Ovary (tissue), 9 donors: ENCODE data around the gene SYNGR4. TPM values are rescaled to one million over a fixed set of nuclear protein-coding genes. Genes with fewer than 3 reads are reported as not detected.
A peak's percentile ranks its signal among the peaks of the same experiment; 100 is the strongest.

Source experiments
- DNase-seq, 5 donors: peaks; one replicate each; pipeline ENCODE4 v3.0.0-alpha.2; 2019 to 2020
- H3K27ac ChIP-seq, 2 donors: fragments of 200-600 bp; one replicate each; pipeline versions ENCODE4 v1.5.1 to v1.8.0; 2019 to 2022
- H3K27me3 ChIP-seq: fragments of 200-600 bp; one replicate; pipeline ENCODE4 v1.8.0; 2022
- H3K36me3 ChIP-seq: fragments of 200-600 bp; sonication (generic); one replicate; pipeline ENCODE4 v1.5.1; 2019
- H3K4me1 ChIP-seq: one replicate; pipeline ENCODE4 v1.8.1; 2013; ENCODE audit warnings: mild to moderate bottlenecking, moderate library complexity; ENCODE audit not compliant: insufficient read depth
- H3K4me3 ChIP-seq: fragments of 200-600 bp; sonication (generic); one replicate; pipeline ENCODE4 v1.5.1; 2017
- H3K9me3 ChIP-seq, 2 donors: fragments of 200-600 bp in 1 of 2; sonication (generic) in 1 of 2; one replicate each; pipeline versions ENCODE4 v1.5.1 to v1.8.1; 2013 to 2019; ENCODE audit warnings: mild to moderate bottlenecking in 1 of 2, moderate library complexity in 1 of 2
- EP300 ChIP-seq: sonication (generic); formaldehyde crosslinking; IDR thresholded peaks from one replicate; pipeline ENCODE4 v1.6.1; 2017; ENCODE audit warnings: antibody characterized with exemption
- POLR2A ChIP-seq: fragments of 450-650 bp; IDR thresholded peaks from one replicate; pipeline ENCODE4 v1.6.1; 2017; ENCODE audit warnings: antibody characterized with exemption, mild to moderate bottlenecking, moderate library complexity
- WGBS, 3 donors: extraction: QIAGEN DNeasy Blood & Tissue Kit in 1 of 3; methylation state at CpG; one replicate each; pipeline versions ENCODE4 v1.1.5 to v1.1.7; 2013 to 2017; 5-methylcytosine and 5-hydroxymethylcytosine counted together
- intact Hi-C, 4 donors: fragments of 100-400 bp; cut with DNase I; formaldehyde crosslinking; loops; one replicate each; pipeline versions ENCODE4 v1.11.0 to v1.15.1; 2022 to 2023
- polyA plus RNA-seq, 2 donors: library from polyadenylated mRNA; stranded (reverse); fragments of 200-250 nt in 1 of 2; fragments of 350-450 nt in 1 of 2; fragmentation: Illumina TruSeq in 1 of 2; extraction: RNeasy Lipid Tissue Mini Kit (QIAGEN cat#74804) in 1 of 2; gene quantifications; one replicate each; pipeline ENCODE4 v1.2.3, GENCODE V29; 2013 to 2014
- total RNA-seq, 7 donors: library from RNA; depleted of rRNA in 2 of 7; stranded (reverse); fragments of >200 nt in 2 of 7; fragmentation: NEBNext Ultra II Directional in 3 of 7; extraction: Animal tissue kit (Norgen Biotek cat#: 25700) in 3 of 7; gene quantifications; one replicate each; pipeline versions ENCODE4 v1.1.0 to v1.2.4, GENCODE V29; 2016 to 2023
- TF ChIP-seq, protein P1 (sequence below), 3 donors: fragments of 450-650 bp in 2 of 3; fragments of 200-600 bp in 1 of 3; IDR thresholded peaks; one replicate each; pipeline versions ENCODE4 v1.5.1 to v1.8.0; 2016 to 2022; ENCODE audit warnings: antibody characterized with exemption in 3 of 3, mild to moderate bottlenecking in 1 of 3
- donor health status: DM: no; HTN: no; CAD: no; lungs with moderate emphysema.
- donor health status: DM: no; HTN: no; CAD: no.
- donor health status: Bipolar disorder and iron deficiency.
- donor health status: DM: yes; HTN: yes; CAD: no.
- donor health status: DM: no; HTN: no; CAD: no.
- donor health status: DM: yes; HTN: yes; CAD: no.

Gene SYNGR4
- total and polyA plus RNA-seq, 9 donors, result not detected

- peaks cover 2% of the 10 kb centered on the region for H3K4me1 ChIP-seq
- H3K36me3 ChIP-seq, result no peaks in the 10 kb centered on the region
- H3K9me3 ChIP-seq, result no peaks in the 10 kb centered on the region
- no peak for DNase-seq
- intact Hi-C loops, result loop anchor here in 1 of 4 donors (10.0 kb wide), 1 partner anchor 60 kb away; no protein-coding TSS in a partner anchor
- no peak overlapping the region for H3K4me3 ChIP-seq
- 87 to 98% (median 92%) methylated on average over 6 of the region's 6 CpGs for WGBS, 3 donors
- no peak for TF ChIP-seq POLR2A
- no peak for TF ChIP-seq EP300
- TF ChIP-seq, protein P1, sequence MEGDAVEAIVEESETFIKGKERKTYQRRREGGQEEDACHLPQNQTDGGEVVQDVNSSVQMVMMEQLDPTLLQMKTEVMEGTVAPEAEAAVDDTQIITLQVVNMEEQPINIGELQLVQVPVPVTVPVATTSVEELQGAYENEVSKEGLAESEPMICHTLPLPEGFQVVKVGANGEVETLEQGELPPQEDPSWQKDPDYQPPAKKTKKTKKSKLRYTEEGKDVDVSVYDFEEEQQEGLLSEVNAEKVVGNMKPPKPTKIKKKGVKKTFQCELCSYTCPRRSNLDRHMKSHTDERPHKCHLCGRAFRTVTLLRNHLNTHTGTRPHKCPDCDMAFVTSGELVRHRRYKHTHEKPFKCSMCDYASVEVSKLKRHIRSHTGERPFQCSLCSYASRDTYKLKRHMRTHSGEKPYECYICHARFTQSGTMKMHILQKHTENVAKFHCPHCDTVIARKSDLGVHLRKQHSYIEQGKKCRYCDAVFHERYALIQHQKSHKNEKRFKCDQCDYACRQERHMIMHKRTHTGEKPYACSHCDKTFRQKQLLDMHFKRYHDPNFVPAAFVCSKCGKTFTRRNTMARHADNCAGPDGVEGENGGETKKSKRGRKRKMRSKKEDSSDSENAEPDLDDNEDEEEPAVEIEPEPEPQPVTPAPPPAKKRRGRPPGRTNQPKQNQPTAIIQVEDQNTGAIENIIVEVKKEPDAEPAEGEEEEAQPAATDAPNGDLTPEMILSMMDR (IDR thresholded peaks at IDR 0.05), result no peak
- H3K27ac ChIP-seq, result no peak overlapping the region
- H3K27me3 ChIP-seq, result no peaks in the 10 kb centered on the region
Observed at GRCh38 chr19:48344892-48345291, 19.3 kb upstream of the SYNGR4 start.

DNA sequence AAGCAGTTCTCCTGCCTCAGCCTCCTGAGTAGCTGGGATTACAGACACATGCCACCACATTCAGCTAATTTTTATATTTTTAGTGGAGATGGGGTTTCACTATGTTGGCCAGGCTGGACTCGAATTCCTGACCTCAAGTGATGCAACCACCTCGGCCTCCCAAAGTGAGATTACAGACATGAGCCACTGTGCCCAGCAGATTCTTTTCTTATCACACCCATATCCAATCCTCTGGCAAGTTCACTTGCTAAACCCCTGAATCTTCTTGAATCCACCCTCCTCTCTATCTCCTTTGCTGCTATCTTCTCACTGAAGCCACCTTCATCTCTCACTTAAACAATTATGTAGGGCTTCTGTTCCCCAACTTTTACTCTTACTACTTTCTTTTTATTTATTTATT lies 18.0 kb upstream of the SYNGR4 start:
- DNase-seq, result no peak
- H3K9me3 ChIP-seq, result no peaks in the 10 kb centered on the region
- H3K36me3 ChIP-seq, result no peaks in the 10 kb centered on the region
- H3K4me3 ChIP-seq, result no peak overlapping the region
- no peaks in the 10 kb centered on the region for H3K27me3 ChIP-seq
- 82 to 91% (median 88%) methylated on average over 2 of the region's 2 CpGs for WGBS, 3 donors
- H3K4me1 ChIP-seq, result peaks cover 2% of the 10 kb centered on the region
- intact Hi-C loops, result loop anchor here in 1 of 4 donors (10.0 kb wide), 1 partner anchor 61 kb away; no protein-coding TSS in a partner anchor
- TF ChIP-seq, protein P1 (IDR thresholded peaks at IDR 0.05), result no peak
- no peak for TF ChIP-seq EP300
- TF ChIP-seq POLR2A, result no peak
- no peak overlapping the region for H3K27ac ChIP-seq

GRCh38 chr19:48348045-48348444 lies 16.1 kb upstream of the SYNGR4 start:
- TF ChIP-seq, protein P1 (IDR thresholded peaks at IDR 0.05), result no peak
- TF ChIP-seq POLR2A (no peak), EP300 (no peak)
- no peak overlapping the region for H3K4me3 ChIP-seq
- peak overlapping the region in 1 of 2 donors; percentile 47 for H3K27ac ChIP-seq
- no peaks in the 10 kb centered on the region for H3K36me3 ChIP-seq
- peaks cover 2% of the 10 kb centered on the region for H3K4me1 ChIP-seq
- H3K27me3 ChIP-seq, result no peaks in the 10 kb centered on the region
- WGBS, 3 donors, result 9 to 17% (median 11%) methylated on average over 5 of the region's 5 CpGs
- intact Hi-C loops, result loop anchor here in 1 of 4 donors (10.0 kb wide), 1 partner anchor 63 kb away; no protein-coding TSS in a partner anchor
- DNase-seq, result peak in 4 of 5 donors; percentile 43 to 69 (median 58)
- H3K9me3 ChIP-seq, result no peaks in the 10 kb centered on the region

DNA sequence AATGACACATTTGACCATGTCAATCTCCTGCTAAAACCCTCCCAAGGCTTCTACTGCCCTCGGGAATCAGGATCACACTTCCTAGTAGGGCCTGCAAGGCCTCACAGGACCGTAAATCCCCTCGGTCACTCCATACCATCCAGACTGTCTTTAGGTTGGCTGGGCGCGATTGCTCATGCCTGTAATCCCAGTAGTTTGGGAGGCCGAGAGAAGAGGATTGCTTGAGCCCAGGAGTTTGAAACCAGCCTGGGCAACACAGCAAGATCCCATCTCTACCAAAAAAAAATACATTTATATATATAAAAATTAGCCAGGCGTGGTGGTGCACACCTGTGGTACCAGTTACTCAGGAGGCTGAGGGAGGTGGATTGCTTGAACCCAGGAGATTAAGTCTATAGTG lies 15.4 kb upstream of the SYNGR4 start:
- H3K27ac ChIP-seq, result peak overlapping the region in 1 of 2 donors; percentile 47
- no peaks in the 10 kb centered on the region for H3K27me3 ChIP-seq
- peaks cover 2% of the 10 kb centered on the region for H3K4me1 ChIP-seq
- no peaks in the 10 kb centered on the region for H3K9me3 ChIP-seq
- no peak overlapping the region for H3K4me3 ChIP-seq
- no peak for DNase-seq
- H3K36me3 ChIP-seq, result no peaks in the 10 kb centered on the region
- intact Hi-C loops, result loop anchor here in 1 of 4 donors (10.0 kb wide), 1 partner anchor 64 kb away; no protein-coding TSS in a partner anchor
- TF ChIP-seq EP300, result no peak
- TF ChIP-seq POLR2A, result no peak
- TF ChIP-seq, protein P1 (IDR thresholded peaks at IDR 0.05), result no peak
- 89 to 94% (median 91%) methylated on average over 7 of the region's 7 CpGs for WGBS, 3 donors
